SK-N-SH (cell line): Measurements from ENCODE around the gene TJP1. TPM values are rescaled to one million over a fixed set of nuclear protein-coding genes. Genes with fewer than 3 reads are reported as not detected.

Source experiments
- CTCF ChIA-PET: fragments of 300-600, 350-600 bp; formaldehyde crosslinking; extraction: SDS; loops from one replicate; lab custom pipeline; 2021; lab: Yijun Ruan, JAX
- POLR2A ChIA-PET: fragments of 350-600 bp; sonication (Branson Sonifier 250); formaldehyde crosslinking; extraction: SDS; loops from one replicate; lab custom pipeline; 2020; ENCODE audit warnings: antibody characterized with exemption, inconsistent platforms; lab: Yijun Ruan, JAX
- DNase-seq: peaks from one replicate; pipeline ENCODE4 v3.0.0; 2012
- H2AFZ ChIP-seq: fragments of 200-600 bp; sonication (generic); 2 replicates; pipeline ENCODE4 v1.8.1; 2016; ENCODE audit warnings: antibody characterized with exemption, mild to moderate bottlenecking, low read depth
- H3F3A ChIP-seq: fragments of 200-600 bp; sonication (generic); replicated peaks from 2 replicates; pipeline ENCODE3; 2016; ENCODE audit warnings: antibody characterized with exemption, mild to moderate bottlenecking; ENCODE audit not compliant: insufficient read depth
- H3K27ac ChIP-seq, 2 experiments: fragments of 200-500 bp in 1 of 2; fragments of 200-600 bp in 1 of 2; sonication (Bioruptor generic) in 1 of 2; sonication (generic), shearing (Covaris generic) in 1 of 2; 2 replicates each; pipeline versions ENCODE4 v1.5.1 to v1.6.1; 2014 to 2016; ENCODE audit warnings: low read depth in 2 of 2, inconsistent platforms in 1 of 2, low read length in 1 of 2, mild to moderate bottlenecking in 1 of 2, mixed read lengths in 1 of 2
- H3K27me3 ChIP-seq: fragments of 200-600 bp; sonication (generic), shearing (Covaris generic); 2 replicates; pipeline ENCODE4 v1.6.1; 2016; ENCODE audit warnings: mixed run types; ENCODE audit not compliant: insufficient read depth
- H3K36me3 ChIP-seq, 2 experiments: fragments of 200-500 bp in 1 of 2; fragments of 200-600 bp in 1 of 2; sonication (Bioruptor generic) in 1 of 2; sonication (generic) in 1 of 2; replicated peaks in 1 of 2; 2 replicates each; pipeline versions ENCODE3 to v1.5.1; 2014 to 2016; ENCODE audit warnings: low read length in 1 of 2, mild to moderate bottlenecking in 1 of 2; ENCODE audit not compliant: insufficient read depth in 2 of 2, control insufficient read depth in 1 of 2
- H3K4me1 ChIP-seq, 2 experiments: fragments of 200-500 bp in 1 of 2; fragments of 200-600 bp in 1 of 2; sonication (Bioruptor generic) in 1 of 2; sonication (generic), shearing (Covaris generic) in 1 of 2; 2 replicates each; pipeline versions ENCODE4 v1.5.1 to v1.6.1; 2014 to 2016; ENCODE audit warnings: low read depth in 1 of 2, low read length in 1 of 2, mixed run types in 1 of 2; ENCODE audit not compliant: insufficient read depth in 2 of 2, control insufficient read depth in 1 of 2
- H3K4me2 ChIP-seq: fragments of 200-600 bp; sonication (generic), shearing (Covaris generic); 2 replicates; pipeline ENCODE4 v1.6.1; 2017; ENCODE audit warnings: mixed run types
- H3K4me3 ChIP-seq, 2 experiments: fragments of 200-500 bp in 1 of 2; fragments of 200-600 bp in 1 of 2; sonication (Bioruptor generic) in 1 of 2; sonication (generic), shearing (Covaris generic) in 1 of 2; 2 replicates each; pipeline versions ENCODE4 v1.5.1 to v1.8.1; 2014 to 2016; ENCODE audit warnings: low read depth in 2 of 2, inconsistent platforms in 1 of 2, low read length in 1 of 2, mild to moderate bottlenecking in 1 of 2, mixed read lengths in 1 of 2, moderate library complexity in 1 of 2
- H3K79me2 ChIP-seq: fragments of 200-600 bp; sonication (generic); 2 replicates; pipeline ENCODE4 v1.8.1; 2017; ENCODE audit warnings: mild to moderate bottlenecking; ENCODE audit not compliant: insufficient read depth
- H3K9ac ChIP-seq: fragments of 200-600 bp; sonication (generic); 2 replicates; pipeline ENCODE4 v1.6.1; 2017; ENCODE audit warnings: mixed run types
- H3K9me2 ChIP-seq: fragments of 200-600 bp; sonication (generic); 2 replicates; pipeline ENCODE4 v1.6.1; 2017; ENCODE audit warnings: mixed run types
- H3K9me3 ChIP-seq: fragments of 200-600 bp; sonication (generic); 2 replicates; pipeline ENCODE4 v1.6.1; 2017; ENCODE audit warnings: mixed run types, mild to moderate bottlenecking, moderate library complexity
- H4K20me1 ChIP-seq: fragments of 200-600 bp; sonication (generic); 2 replicates; pipeline ENCODE4 v1.6.1; 2017; ENCODE audit warnings: mild to moderate bottlenecking, mixed run types; ENCODE audit not compliant: insufficient read depth
- CHD2 ChIP-seq: fragments of 150-350 bp; IDR thresholded peaks from 2 replicates; pipeline ENCODE4 v1.6.1; 2018; ENCODE audit warnings: low read length; ENCODE audit not compliant: partially characterized antibody
- EP300 ChIP-seq, 2 experiments: IDR thresholded peaks; 2 replicates each; pipeline versions ENCODE4 v1.4.0 to v1.6.1; 2012; ENCODE audit warnings: borderline replicate concordance in 1 of 2, low read depth in 1 of 2, low read length in 1 of 2
- FOSL2 ChIP-seq: IDR thresholded peaks from 2 replicates; pipeline ENCODE4 v1.4.0; 2012; ENCODE audit warnings: low read depth, mild to moderate bottlenecking, moderate library complexity, borderline replicate concordance
- GABPA ChIP-seq: IDR thresholded peaks from 2 replicates; pipeline ENCODE4 v1.4.0; 2012; ENCODE audit warnings: low read depth, mild to moderate bottlenecking
- JUND ChIP-seq: IDR thresholded peaks from 2 replicates; pipeline ENCODE4 v1.4.0; 2012
- NFIC ChIP-seq: IDR thresholded peaks from 2 replicates; pipeline ENCODE4 v1.4.0; 2012; ENCODE audit warnings: borderline replicate concordance
- RCOR1 ChIP-seq: fragments of 150-350 bp; IDR thresholded peaks from 2 replicates; pipeline ENCODE4 v1.6.1; 2017; ENCODE audit warnings: antibody characterized with exemption, low read length
- SMC3 ChIP-seq: IDR thresholded peaks from 2 replicates; pipeline ENCODE4 v1.6.1; 2012; ENCODE audit warnings: low read depth, low read length, improper control_type of control experiment
- TCF12 ChIP-seq: IDR thresholded peaks from 2 replicates; pipeline ENCODE4 v1.4.0; 2012
- TEAD4 ChIP-seq: IDR thresholded peaks from 2 replicates; pipeline ENCODE4 v1.4.0; 2012; ENCODE audit warnings: mild to moderate bottlenecking, borderline replicate concordance; ENCODE audit not compliant: insufficient read depth
- YY1 ChIP-seq: IDR thresholded peaks from 2 replicates; pipeline ENCODE4 v1.4.0; 2012; ENCODE audit warnings: low read depth, mild to moderate bottlenecking
- WGBS: methylation state at CpG from one replicate; pipeline ENCODE4 v1.1.6; 2017; ENCODE audit warnings: low lambda C conversion rate; 5-methylcytosine and 5-hydroxymethylcytosine counted together
- polyA plus RNA-seq, 3 experiments: library from polyadenylated mRNA; depleted of rRNA; stranded (reverse); fragments of >200 nt; gene quantifications; 2 replicates each; pipeline ENCODE4 v1.2.3, GENCODE V29; 2012
- TF ChIP-seq, protein P1 (sequence below): IDR thresholded peaks from 2 replicates; pipeline ENCODE4 v1.4.0; 2012; ENCODE audit warnings: low read depth
- TF ChIP-seq, protein P2 (sequence below): fragments of 150-350 bp; IDR thresholded peaks from 2 replicates; pipeline ENCODE4 v1.6.1; 2016; ENCODE audit warnings: mild to moderate bottlenecking, low read depth, low read length
- TF ChIP-seq, protein P3 (sequence below): IDR thresholded peaks from 2 replicates; pipeline ENCODE4; 2012
- TF ChIP-seq, protein P4 (sequence below): IDR thresholded peaks from 2 replicates; pipeline ENCODE4 v1.4.0; 2012; ENCODE audit warnings: low read depth, borderline replicate concordance

TJP1 gene
- polyA plus RNA-seq, 1 of the 3 experiments (the other 2 are of a cell fraction), result 17.5 TPM

DNA sequence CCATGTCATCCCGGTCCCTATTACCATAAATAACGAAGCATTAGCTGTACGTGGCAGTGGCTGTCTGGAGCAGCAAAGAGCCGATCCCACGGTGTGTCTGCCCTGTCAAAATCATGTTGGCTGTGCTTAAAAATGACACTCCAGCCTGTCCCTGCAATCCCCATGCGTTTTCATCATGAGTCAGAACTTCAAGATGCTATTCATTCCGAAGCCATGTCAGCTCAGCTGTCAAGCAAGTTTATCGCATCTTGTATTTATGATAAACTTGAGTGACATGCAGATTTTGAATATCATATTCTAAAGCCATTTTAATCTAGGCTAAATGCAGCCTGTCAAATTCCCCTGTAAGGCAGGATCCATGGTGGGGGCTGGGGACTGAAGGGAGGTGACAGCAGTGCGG is 152.4 kb downstream of the TJP1 start:
- Histone ChIP-seq H3K4me2 (no peak overlapping the region), H3K9me3 (no peaks in the 10 kb centered on the region), H3K9me2 (no peaks in the 10 kb centered on the region), H3K9ac (no peak overlapping the region), H3K27me3 (no peaks in the 10 kb centered on the region), H3K4me3 (no peak overlapping the region), H3K79me2 (no peaks in the 10 kb centered on the region), H4K20me1 (no peaks in the 10 kb centered on the region), H3F3A (peaks cover 31% of the 10 kb centered on the region), H3K27ac (peak overlapping the region in 1 of 2 experiments; percentile 89; a peak in 2 of 4 replicates), H3K36me3 (no peaks in the 10 kb centered on the region), H2AFZ (no peak overlapping the region), H3K4me1 (peaks cover 0 to 23% of the 10 kb centered on the region in 2 experiments; a peak in 2 of 4 replicates)
- CTCF ChIA-PET, result no interaction called here
- POLR2A ChIA-PET, result no interaction called here
- TF ChIP-seq, protein P1, sequence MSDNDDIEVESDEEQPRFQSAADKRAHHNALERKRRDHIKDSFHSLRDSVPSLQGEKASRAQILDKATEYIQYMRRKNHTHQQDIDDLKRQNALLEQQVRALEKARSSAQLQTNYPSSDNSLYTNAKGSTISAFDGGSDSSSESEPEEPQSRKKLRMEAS, result 0 out of 2 replicates have a peak, but pooled peaks have one; percentile 33
- TF ChIP-seq NFIC (0 out of 2 replicates have a peak, but pooled peaks have one; percentile 7), GABPA (no peak), FOSL2 (peak; percentile 62; the same call in 1 of the 2 replicates), TEAD4 (no peak), YY1 (no peak), SMC3 (no peak), JUND (peak; percentile 51), TCF12 (peak; percentile 51), RCOR1 (no peak), EP300 (IDR thresholded peaks at IDR 0.05; ENCODE audit: borderline replicate concordance in 1 of 2, low read depth in 1 of 2, low read length in 1 of 2) (peak in 1 of 2 experiments; percentile 11; a peak in 1 of 4 replicates), CHD2 (no peak)
- TF ChIP-seq, protein P2, sequence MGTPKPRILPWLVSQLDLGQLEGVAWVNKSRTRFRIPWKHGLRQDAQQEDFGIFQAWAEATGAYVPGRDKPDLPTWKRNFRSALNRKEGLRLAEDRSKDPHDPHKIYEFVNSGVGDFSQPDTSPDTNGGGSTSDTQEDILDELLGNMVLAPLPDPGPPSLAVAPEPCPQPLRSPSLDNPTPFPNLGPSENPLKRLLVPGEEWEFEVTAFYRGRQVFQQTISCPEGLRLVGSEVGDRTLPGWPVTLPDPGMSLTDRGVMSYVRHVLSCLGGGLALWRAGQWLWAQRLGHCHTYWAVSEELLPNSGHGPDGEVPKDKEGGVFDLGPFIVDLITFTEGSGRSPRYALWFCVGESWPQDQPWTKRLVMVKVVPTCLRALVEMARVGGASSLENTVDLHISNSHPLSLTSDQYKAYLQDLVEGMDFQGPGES, result no peak
- TF ChIP-seq, protein P3, sequence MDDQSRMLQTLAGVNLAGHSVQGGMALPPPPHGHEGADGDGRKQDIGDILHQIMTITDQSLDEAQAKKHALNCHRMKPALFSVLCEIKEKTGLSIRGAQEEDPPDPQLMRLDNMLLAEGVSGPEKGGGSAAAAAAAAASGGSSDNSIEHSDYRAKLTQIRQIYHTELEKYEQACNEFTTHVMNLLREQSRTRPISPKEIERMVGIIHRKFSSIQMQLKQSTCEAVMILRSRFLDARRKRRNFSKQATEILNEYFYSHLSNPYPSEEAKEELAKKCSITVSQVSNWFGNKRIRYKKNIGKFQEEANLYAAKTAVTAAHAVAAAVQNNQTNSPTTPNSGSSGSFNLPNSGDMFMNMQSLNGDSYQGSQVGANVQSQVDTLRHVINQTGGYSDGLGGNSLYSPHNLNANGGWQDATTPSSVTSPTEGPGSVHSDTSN, result peak; percentile 93
- TF ChIP-seq, protein P4, sequence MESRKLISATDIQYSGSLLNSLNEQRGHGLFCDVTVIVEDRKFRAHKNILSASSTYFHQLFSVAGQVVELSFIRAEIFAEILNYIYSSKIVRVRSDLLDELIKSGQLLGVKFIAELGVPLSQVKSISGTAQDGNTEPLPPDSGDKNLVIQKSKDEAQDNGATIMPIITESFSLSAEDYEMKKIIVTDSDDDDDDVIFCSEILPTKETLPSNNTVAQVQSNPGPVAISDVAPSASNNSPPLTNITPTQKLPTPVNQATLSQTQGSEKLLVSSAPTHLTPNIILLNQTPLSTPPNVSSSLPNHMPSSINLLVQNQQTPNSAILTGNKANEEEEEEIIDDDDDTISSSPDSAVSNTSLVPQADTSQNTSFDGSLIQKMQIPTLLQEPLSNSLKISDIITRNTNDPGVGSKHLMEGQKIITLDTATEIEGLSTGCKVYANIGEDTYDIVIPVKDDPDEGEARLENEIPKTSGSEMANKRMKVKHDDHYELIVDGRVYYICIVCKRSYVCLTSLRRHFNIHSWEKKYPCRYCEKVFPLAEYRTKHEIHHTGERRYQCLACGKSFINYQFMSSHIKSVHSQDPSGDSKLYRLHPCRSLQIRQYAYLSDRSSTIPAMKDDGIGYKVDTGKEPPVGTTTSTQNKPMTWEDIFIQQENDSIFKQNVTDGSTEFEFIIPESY, result no peak
- WGBS, result 42% methylated on average over 9 of the region's 9 CpGs
- DNase-seq, result no peak
